ENCODE measurements around the gene GPC5.

DNA sequence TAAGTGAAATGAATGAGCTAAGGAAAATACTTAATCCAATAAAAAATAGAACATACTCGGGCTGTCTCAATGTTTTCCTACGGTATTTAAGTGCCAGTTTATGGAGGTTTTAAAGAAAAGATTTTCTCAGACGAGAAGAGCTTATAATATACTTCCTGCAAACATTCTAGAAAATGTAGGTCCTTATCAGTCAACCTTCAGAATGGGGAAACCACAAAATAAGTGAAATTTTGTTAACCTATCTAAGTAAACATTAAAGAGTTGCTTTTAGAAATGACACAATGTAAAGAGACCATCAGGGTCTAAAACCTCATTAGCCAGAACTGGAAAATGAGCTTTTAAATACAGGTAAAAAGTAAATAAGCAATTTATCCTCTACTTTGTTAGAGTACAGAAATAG, 38.8 kb upstream of the GPC5 start:
- TF ChIP-seq, protein P1, sequence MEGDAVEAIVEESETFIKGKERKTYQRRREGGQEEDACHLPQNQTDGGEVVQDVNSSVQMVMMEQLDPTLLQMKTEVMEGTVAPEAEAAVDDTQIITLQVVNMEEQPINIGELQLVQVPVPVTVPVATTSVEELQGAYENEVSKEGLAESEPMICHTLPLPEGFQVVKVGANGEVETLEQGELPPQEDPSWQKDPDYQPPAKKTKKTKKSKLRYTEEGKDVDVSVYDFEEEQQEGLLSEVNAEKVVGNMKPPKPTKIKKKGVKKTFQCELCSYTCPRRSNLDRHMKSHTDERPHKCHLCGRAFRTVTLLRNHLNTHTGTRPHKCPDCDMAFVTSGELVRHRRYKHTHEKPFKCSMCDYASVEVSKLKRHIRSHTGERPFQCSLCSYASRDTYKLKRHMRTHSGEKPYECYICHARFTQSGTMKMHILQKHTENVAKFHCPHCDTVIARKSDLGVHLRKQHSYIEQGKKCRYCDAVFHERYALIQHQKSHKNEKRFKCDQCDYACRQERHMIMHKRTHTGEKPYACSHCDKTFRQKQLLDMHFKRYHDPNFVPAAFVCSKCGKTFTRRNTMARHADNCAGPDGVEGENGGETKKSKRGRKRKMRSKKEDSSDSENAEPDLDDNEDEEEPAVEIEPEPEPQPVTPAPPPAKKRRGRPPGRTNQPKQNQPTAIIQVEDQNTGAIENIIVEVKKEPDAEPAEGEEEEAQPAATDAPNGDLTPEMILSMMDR (conservative IDR thresholded peaks at IDR 0.05; ENCODE audit: low read depth, low read length), result no peak
- no peak for TF ChIP-seq EZH2 (IDR thresholded peaks at IDR 0.05; ENCODE audit: borderline replicate concordance, low read depth, low read length, poor library complexity, severe bottlenecking)

Measured in A673 (cell line).